ENCODE measurements around the gene OGFR. TPM values are rescaled to one million over a fixed set of nuclear protein-coding genes. Genes with fewer than 3 reads are reported as not detected.

OGFR gene
- polyA plus RNA-seq, 1 donor (not counting 4 experiments of a cell fraction or from before 2014, with no cell fraction given): 39.8 TPM

DNA sequence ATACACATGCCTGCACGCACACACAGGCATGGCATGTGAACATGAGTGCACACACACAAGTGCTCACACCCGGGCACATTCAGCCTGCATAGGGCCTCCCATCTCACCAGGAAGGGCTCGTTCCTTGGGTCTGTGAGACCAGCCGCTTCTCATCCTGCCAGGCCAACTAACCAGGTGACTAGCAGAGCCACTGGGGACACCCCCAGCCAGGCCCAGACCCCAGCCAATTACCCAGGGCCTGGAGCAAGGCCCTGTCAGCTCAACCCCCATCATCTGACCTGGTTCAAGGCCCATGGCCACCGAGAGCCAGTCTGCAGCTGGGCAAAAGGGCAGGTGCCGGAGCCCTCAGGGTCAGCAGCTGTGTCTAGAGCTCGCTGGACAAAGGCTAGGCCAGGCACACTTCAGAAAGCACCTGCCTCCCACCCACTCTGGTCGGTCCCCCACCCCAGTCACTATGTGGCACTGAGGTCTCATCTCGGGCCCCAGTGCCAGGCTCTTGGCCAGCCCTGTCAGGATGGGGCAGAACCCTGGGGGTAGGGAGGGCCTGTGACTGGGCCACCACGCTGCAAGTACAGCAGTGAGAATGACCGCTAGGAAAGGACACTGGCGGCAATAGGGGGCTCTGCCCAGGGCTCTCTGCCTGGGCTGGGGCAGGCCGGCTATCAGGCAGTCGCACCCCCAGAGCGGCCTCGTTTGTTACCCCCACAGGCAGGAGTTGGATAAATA is 35.1 kb upstream of the OGFR start:
- H3K79me2 ChIP-seq (ENCODE audit: control insufficient read depth, insufficient read depth, low read length): no peaks in the 10 kb centered on the region
- H3K27me3 ChIP-seq (ENCODE audit: control insufficient read depth, extremely low read depth, insufficient read depth, low read length): peaks cover 22% of the 10 kb centered on the region
- H2AFZ ChIP-seq (ENCODE audit: control insufficient read depth, low read length): no peak overlapping the region
- no peaks in the 10 kb centered on the region for H4K20me1 ChIP-seq (ENCODE audit: control insufficient read depth, extremely low read depth, insufficient read depth, low read length)
- TF ChIP-seq, protein P1, sequence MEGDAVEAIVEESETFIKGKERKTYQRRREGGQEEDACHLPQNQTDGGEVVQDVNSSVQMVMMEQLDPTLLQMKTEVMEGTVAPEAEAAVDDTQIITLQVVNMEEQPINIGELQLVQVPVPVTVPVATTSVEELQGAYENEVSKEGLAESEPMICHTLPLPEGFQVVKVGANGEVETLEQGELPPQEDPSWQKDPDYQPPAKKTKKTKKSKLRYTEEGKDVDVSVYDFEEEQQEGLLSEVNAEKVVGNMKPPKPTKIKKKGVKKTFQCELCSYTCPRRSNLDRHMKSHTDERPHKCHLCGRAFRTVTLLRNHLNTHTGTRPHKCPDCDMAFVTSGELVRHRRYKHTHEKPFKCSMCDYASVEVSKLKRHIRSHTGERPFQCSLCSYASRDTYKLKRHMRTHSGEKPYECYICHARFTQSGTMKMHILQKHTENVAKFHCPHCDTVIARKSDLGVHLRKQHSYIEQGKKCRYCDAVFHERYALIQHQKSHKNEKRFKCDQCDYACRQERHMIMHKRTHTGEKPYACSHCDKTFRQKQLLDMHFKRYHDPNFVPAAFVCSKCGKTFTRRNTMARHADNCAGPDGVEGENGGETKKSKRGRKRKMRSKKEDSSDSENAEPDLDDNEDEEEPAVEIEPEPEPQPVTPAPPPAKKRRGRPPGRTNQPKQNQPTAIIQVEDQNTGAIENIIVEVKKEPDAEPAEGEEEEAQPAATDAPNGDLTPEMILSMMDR (optimal IDR thresholded peaks at IDR 0.05 in 1 of 3, IDR thresholded peaks at IDR 0.05 in 1 of 3, conservative IDR thresholded peaks at IDR 0.05 in 1 of 3; ENCODE audit: extremely low read depth in 1 of 3, insufficient read depth in 2 of 3, low read length in 3 of 3): no peak
- TF ChIP-seq EZH2 (IDR thresholded peaks at IDR 0.05; ENCODE audit: low read length): no peak
- dilution Hi-C loops (cut with MboI; ENCODE audit: extremely low pct_ligation_motif_present, low sequenced_read_pairs): no loop called here
- no peaks in the 10 kb centered on the region for H3K9me3 ChIP-seq (ENCODE audit: control insufficient read depth, low read depth, low read length)
- H3K4me2 ChIP-seq (ENCODE audit: control insufficient read depth, extremely low read depth, insufficient read depth, low read depth, low read length): no peak overlapping the region
- H3K4me1 ChIP-seq (ENCODE audit: control insufficient read depth, extremely low read depth, insufficient read depth, low read length): peaks cover 29% of the 10 kb centered on the region
- no peaks in the 10 kb centered on the region for H3K9me1 ChIP-seq (ENCODE audit: control insufficient read depth, extremely low read depth, insufficient read depth, low read length)
- DNase-seq (ENCODE audit: low read depth, low spot score) (no peak), FAIRE-seq (no peak)
- H3K9ac ChIP-seq (ENCODE audit: control insufficient read depth, extremely low read depth, insufficient read depth, low read length): no peak overlapping the region
- H3K27ac ChIP-seq (ENCODE audit: control insufficient read depth, insufficient read depth, low read length): no peak overlapping the region
- H3K36me3 ChIP-seq (ENCODE audit: control insufficient read depth in 2 of 2, extremely low read depth in 1 of 2, insufficient read depth in 2 of 2, low read length in 2 of 2): no peaks in the 10 kb centered on the region
- H3K4me3 ChIP-seq (ENCODE audit: control insufficient read depth in 2 of 3, extremely low read depth in 1 of 3, insufficient read depth in 2 of 3, low read depth in 1 of 3, low read length in 3 of 3): no peak overlapping the region

DNA sequence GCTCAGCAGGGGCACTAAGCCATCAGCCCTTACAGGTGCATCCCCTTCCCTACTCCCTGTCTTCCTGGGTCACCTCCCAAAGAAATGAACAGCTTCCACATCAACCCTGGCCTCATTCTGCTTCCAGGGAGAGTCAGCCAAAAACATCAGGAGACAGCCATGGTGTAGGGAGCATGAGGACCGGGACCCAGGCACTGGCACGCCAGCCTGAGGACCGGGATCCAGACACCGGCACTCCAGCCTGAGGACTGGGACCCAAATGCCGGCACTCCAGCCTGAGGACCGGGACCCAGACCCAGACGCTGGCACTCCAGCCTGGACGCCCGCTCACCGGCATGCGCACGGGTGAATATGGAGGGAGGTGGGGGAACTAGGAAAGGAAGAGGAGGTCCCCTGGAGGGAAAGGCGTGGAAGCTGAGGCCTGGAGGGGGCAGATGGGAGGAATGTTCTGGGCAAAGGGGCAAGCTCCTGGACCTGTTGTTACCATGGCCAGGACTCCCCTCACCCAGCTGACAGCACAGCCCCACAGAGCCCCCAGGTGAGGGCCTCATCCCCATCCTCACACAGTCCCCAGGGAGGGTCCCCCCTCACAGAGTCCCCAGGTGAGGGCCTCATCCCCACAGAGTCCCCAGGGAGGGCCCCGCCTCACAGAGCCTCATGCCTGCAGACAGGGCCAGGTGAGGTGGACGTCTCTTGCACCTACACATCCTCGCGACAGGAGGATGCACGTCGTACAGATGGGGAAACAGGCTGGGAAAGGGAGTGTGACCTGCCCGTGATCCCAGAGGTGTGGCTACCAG is 34.3 kb upstream of the OGFR start:
- H4K20me1 ChIP-seq (ENCODE audit: control insufficient read depth, extremely low read depth, insufficient read depth, low read length): no peaks in the 10 kb centered on the region
- H3K4me3 ChIP-seq (ENCODE audit: control insufficient read depth in 2 of 3, extremely low read depth in 1 of 3, insufficient read depth in 2 of 3, low read depth in 1 of 3, low read length in 3 of 3): no peak overlapping the region
- H3K27ac ChIP-seq (ENCODE audit: control insufficient read depth, insufficient read depth, low read length): no peak overlapping the region
- no peaks in the 10 kb centered on the region for H3K36me3 ChIP-seq (ENCODE audit: control insufficient read depth in 2 of 2, extremely low read depth in 1 of 2, insufficient read depth in 2 of 2, low read length in 2 of 2)
- H3K9me3 ChIP-seq (ENCODE audit: control insufficient read depth, low read depth, low read length): no peaks in the 10 kb centered on the region
- H3K4me2 ChIP-seq (ENCODE audit: control insufficient read depth, extremely low read depth, insufficient read depth, low read depth, low read length): no peak overlapping the region
- H3K27me3 ChIP-seq (ENCODE audit: control insufficient read depth, extremely low read depth, insufficient read depth, low read length): peaks cover 19% of the 10 kb centered on the region
- FAIRE-seq: no peak
- DNase-seq (ENCODE audit: low read depth, low spot score): no peak
- no peak for TF ChIP-seq EZH2 (IDR thresholded peaks at IDR 0.05; ENCODE audit: low read length)
- TF ChIP-seq, protein P1 (optimal IDR thresholded peaks at IDR 0.05 in 1 of 3, IDR thresholded peaks at IDR 0.05 in 1 of 3, conservative IDR thresholded peaks at IDR 0.05 in 1 of 3; ENCODE audit: extremely low read depth in 1 of 3, insufficient read depth in 2 of 3, low read length in 3 of 3): no peak
- H3K9ac ChIP-seq (ENCODE audit: control insufficient read depth, extremely low read depth, insufficient read depth, low read length): no peak overlapping the region
- H3K9me1 ChIP-seq (ENCODE audit: control insufficient read depth, extremely low read depth, insufficient read depth, low read length): no peaks in the 10 kb centered on the region
- dilution Hi-C loops (cut with MboI; ENCODE audit: extremely low pct_ligation_motif_present, low sequenced_read_pairs): no loop called here
- peaks cover 29% of the 10 kb centered on the region for H3K4me1 ChIP-seq (ENCODE audit: control insufficient read depth, extremely low read depth, insufficient read depth, low read length)
- H2AFZ ChIP-seq (ENCODE audit: control insufficient read depth, low read length): no peak overlapping the region
- no peaks in the 10 kb centered on the region for H3K79me2 ChIP-seq (ENCODE audit: control insufficient read depth, insufficient read depth, low read length)

Data from keratinocyte (primary cell).